HG03439 (cell line): ENCODE results near the gene RAB7A.
"Not testable (repeated sequence)": the region's sequence is repeated elsewhere in the genome, so short reads cannot be mapped to it uniquely, and the experiment has no call there.

Source experiments
- ATAC-seq: cut with Tn5 transposase; IDR thresholded peaks from one replicate; pipeline ENCODE4 v1.9.1; 2021; ENCODE audit warnings: mild to moderate bottlenecking, moderate library complexity; ENCODE audit not compliant: unreplicated experiment

The RAB7A gene

DNA sequence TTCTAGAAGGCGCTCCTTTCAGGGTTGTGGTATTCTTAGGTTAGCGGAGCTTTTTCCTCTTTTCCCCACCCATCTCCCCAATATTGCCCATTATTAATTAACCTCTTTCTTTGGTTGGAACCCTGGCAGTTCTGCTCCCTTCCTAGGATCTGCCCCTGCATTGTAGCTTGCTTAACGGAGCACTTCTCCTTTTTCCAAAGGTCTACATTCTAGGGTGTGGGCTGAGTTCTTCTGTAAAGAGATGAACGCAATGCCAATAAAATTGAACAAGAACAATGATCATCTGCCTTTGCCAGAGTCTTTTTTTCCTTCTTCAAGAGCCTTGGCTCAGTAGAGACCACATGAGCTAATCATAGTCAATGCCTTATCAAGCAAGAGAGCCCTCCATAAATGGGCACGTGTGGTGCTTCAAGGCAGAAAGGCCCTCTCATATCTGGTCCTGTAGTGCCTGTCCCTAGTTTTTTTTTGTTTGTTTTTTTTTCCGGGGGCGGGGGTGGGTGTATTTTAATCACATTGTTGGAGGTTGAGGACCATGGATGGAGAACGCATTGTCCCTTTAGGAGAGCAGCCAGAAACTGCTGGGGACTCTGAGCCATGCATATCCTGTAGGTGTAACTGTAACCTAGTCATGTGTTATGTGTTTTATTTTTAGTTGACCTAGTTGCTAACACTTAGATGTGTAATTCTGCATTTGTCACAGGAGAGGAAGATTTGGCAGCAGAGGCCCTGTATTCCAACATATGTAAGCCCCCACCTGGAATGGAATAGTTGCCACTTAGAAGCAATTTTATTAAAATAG, 88.7 kb downstream of the RAB7A start:
- ATAC-seq = no peak

DNA sequence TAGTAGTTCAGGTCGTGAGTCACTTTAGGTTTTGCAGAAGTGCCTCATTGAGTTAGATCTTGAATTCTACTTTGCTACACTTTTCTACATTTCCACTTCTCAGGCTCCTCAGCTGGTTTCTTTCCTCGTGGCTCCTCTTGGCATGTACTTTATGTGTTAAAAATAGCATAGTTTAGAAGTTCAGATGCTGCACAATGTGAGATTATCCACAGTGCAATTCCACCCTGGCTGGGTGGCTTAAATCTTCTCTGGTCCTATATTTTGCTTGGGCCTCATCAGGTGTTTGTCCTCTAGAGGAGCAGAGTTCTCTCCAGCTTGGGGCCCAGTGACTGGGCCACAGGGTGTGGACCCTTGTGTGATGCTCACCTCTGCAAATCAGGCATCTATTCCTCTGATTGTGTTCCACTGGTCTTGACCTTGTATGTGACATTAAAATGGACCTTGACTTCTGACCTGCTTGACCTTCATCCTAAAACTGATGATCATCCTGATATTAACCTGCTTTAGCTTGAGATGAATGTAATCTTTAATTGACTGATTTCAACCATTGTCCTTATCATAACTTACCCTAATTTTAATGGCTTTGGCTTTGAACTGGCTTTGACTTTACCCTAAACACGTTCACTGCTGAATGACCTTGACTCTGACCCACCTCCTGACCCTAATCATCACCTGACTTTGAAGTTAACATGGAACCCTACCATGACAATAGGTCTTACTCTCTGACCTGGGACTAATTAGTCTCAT, 89.5 kb downstream of the RAB7A start:
- no peak for ATAC-seq

DNA sequence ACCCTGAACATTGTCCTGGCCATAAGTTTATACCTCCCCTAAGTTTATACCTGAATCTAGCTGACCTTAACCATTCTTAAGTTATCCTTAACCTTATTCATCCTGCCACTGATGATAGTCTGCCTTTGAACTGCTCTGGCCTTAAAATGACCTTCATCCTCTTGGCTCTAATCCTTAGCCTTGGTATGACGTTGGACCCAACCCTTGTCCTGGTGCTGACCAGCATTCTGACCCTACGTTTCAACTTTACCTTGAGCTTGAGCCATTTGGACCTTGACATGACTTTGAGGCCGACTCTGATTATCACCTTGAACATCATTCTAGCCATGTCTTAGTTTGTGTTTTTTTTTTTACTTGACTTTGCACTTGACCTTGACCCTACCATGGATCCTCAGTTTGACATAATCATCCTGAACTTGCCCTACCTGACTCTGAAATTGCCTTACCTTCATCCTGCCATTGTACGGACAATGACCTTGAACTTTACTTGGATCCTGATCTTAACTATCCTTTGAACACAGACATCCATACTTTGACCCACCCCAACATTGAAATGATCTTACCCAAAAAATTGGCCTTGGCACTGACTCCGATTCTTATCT, 92.3 kb downstream of the RAB7A start:
- no peak for ATAC-seq

DNA sequence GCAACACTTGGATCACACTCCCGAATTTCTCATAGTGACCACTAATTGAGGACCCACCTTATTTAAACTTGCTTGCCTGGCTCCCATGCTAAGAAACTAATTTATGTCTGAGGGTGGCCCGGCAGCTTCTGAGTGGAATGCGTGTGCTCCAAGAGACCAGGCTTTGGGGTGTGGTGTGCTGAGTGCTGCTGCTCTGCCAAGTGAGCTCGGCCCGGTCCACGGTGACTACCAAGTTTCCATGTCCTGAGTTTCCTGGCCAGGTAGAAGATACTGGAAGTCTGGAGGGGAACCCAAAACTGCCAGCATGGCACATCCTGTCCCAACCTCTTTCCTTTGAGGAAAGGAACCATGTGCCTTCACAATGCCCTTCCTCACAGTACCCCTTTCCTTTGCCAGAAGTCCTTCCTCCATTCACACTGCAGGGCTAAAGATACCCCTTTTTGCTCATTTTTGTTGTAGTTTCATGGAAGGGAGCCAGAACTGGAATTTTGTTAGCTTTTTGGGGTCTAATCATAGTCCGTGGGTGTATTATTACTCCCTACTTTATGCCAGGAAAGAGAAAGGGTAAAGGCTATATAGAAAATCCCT, 94.4 kb downstream of the RAB7A start:
- no peak for ATAC-seq

DNA sequence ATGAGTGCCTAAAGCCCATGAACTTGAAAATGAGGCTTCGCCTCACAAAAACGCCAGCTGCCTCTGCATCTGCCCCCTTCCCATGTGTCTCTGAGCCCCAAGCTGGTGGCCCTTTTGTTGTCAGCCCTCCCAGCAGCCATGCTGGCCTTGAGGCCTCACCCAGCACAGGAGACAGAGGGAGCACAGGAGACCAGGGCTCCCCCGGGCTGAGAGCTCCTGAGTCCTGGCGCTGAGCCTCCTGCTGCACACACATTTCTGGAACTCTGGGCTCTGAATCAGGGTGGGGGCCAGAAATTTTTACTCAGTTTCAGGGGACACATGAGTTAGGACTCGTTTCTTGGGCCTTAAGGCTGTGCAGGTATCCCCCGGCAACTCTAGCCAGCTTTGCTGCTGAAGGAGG, 97.0 kb downstream of the RAB7A start:
- ATAC-seq = no peak

DNA sequence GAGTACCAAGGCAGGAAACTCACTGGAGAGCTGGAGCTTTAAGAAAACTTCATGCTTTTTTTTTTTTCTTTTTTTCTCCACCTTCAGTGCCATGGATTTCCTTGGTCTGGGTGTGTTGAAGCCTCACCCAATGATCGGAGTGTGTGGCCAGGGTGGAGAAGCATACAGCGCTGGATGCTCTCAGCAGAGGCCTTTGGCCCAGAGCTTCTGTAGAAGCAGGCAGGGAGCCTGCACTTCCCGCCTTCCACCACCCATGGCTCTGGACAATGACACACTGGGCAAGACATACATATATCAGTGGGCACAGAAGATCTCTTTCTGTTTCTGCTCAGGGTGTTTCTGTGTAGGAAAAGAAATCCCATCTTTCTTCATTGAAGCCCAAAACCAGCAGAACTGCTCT, 97.6 kb downstream of the RAB7A start:
- ATAC-seq = no peak

DNA sequence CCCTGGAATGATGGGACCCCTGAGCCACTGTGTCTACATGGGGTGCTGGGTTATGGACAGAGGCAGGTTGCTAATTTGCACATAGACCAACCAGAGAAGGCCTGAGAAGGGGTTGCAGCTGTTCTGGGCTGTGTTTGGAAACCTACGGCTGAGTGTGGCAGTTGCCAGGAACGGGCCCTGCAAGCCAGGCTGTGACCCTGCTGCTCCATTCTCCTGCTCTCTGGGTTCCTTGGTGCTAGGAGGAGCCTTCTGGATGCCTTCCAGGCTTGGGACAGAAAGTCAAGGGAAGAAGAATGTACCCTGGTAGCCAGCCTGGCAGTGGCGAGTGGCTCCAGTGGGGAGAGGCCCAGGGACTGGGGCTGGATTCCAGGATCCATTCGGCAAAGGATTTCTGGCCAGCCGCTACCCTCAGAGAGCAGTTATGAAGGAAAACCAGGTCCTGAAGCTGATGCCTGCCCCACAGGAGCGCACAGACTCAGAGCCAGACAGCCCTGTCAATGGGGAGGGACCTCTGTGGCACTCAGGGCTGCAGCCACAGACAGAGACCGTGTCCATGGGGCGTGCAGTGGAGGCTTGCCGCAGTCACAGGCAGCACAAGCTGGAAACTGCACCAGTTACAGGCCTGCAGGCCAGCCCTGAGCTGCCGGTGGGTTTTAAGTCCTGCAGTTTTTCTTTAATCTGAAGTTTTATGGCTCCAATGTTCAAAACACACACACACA, 98.3 kb downstream of the RAB7A start:
- ATAC-seq = no peak

DNA sequence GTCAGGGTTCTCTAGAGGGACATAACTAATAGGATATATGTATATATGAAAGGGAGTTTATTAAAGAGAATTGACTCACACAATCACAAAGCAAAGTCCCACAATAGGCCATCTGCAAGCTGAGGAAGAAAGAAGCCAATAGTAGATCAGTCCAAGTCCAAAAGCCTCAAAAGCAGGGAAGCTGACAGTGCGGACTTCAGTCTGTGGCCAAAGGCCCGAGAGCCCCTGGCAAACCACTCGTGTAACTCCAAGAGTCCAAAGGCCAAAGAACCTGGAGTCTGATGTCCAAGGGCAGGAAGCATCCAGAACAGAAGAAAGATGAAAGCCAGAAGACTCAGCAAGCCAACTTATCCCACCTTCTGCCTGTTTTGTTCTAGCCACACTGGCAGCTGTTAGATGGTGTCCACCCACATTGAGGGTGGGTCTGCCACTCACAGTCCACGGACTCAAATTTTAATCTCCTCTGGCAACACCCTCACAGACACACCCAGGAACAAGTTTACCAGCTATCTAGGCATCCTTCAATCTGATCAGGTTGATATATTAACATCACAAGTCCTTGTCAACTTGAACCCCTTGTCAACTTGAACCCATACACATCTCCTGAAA, 99.2 kb downstream of the RAB7A start:
- no peak for ATAC-seq

DNA sequence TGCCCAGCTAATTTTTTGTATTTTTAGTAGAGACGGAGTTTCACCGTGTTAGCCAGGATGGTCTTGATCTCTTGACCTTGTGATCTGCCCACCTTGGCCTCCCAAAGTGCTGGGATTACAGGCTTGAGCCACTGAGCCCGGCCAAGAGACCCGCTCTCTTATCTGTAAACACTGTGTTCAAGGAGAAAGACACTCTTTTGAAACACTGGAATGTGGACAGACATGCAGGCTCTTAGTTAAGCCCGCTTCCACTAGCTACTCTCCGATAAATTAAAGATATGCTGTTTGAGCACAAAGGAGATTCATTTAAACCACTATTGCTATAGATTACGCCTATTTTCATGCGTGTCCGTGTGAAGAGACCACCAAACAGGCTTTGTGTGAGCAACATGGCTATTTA, 103.1 kb downstream of the RAB7A start:
- ATAC-seq = not testable (repeated sequence)

DNA sequence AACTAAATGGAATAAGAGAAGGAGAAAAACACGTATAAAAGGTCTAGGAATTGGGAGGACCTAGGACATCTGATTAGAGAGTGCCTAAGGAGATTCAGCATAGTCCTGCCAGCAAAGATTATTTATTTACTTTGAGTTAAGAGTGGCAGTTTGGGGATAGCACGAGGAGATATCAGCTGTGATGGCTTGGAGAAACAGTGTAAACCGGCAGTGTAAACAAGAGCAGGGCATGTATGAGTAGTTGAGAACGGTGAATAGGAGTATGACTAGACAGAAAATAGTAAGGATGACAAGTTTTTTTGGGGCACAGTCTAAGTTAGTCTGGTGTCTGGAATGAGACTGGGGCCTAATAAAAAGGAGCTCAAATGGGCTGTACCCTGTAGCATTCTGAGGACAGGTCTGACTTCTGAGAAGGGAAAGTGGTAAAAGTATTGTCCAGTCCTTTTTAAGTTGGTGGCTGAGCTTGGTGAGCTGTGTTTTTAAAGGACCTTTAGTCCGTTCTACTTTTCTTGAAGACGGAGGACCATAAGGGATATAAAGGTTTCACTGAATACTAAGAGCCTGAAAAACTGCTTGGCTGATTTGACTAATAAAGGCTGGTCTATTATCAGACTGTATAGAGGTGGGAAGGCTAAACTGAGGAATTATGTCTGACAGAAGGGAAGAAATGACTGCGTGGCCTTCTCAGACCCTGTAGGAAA, 104.1 kb downstream of the RAB7A start:
- ATAC-seq = not testable (repeated sequence)

DNA sequence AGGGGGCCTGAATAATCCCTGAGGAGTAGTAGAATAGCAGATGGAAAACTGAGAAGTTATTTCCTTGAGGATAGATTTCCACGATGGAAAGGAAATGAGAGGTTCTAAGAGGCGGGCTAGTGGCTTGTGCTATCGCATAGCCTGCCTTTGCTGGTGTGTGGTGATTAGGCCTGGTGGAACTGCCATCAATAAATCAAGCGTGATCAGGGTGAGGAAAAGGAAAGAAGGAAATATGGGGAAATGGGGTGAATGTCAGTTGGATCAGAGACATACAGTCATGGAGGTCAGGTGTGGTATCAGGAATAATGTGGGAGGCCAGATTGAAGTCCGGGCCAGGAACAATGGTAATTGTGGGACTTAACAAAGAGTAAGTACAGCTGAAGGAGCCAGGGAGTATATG, 104.8 kb downstream of the RAB7A start:
- not testable (repeated sequence) for ATAC-seq

DNA sequence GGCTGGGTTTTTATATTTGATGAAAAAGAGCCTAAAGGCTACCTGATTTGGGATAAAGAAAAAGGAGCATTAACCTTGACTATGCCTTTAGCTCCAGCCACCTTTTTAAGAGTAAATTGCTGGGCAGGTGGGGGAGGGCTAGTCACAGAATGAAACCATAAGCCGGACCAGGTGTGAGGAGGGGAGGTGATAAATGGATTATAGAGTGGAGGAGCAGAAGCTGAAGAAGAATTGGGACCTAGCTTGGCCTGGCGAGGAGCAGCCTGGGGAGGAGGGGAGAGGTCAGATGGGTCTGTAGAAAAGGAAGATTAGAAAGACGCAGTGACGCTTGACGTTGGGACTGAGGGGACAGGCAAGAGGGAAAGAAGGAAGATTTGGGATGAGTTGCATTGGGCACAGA, 107.0 kb downstream of the RAB7A start:
- ATAC-seq = not testable (repeated sequence)

DNA sequence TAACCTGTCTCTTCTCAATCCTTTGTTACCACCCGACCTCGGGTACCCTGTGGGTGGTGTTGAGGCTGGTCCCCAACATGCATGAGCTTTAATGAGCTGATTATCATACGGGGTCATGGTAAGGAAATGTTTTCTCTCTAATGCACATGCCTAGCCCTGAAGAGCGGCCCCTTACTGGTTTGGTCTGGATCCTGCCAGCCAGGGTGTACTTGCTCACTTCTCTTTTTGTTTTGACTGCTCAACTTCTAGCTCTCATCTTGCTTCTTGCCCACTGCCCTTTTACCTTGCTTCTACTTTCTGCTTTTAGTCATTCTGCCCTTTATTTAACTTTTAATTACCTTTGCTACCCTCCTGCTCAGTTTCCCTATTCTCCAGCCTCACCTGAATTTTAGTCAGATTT, 109.1 kb downstream of the RAB7A start:
- no peak for ATAC-seq

DNA sequence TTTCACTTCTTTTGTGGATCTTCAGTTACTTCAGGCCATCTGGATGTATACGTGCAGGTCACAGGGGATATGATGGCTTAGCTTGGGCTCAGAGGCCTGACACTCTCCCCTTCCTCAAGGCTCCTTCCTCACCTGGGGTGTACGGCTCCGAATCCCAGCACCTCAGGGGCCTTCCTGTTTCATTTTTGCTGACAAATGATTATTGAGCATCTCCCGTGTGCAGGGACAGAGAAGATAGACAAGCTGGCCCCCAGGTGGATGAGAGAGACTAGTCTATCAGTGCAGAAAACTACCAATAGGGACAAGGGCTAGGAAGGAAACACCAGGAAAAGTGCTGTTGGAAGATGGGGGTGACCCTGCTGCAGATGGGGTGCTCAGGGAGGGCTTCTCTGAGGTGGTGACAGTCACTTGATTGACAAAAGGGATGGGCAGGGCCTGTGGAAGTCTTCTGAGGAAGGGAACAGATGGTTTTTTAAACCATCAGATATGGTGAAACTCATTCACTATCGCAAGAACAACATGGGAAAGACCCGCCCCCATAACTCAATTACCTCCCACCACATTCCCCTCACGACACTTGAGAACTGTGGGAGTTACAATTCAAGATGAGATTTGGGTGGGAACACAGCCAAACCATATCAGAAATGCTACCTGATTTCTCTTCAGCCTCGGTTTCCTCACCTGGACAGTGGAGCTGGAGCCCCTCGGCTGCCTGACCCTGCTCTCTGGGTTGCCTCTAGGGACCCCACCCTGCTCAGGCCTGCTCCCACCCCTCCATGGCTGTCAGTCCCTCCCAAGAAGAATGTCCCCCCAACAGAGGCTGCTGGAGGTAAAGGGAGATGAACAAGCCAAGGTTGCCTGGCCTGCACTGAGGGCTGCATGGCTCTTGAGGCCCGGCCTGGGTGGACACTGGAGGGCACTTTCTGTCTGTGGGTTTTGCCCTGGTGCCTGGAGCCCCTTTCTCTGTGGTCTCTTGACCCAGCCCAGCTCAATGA, 116.2 kb downstream of the RAB7A start:
- ATAC-seq = no peak

DNA sequence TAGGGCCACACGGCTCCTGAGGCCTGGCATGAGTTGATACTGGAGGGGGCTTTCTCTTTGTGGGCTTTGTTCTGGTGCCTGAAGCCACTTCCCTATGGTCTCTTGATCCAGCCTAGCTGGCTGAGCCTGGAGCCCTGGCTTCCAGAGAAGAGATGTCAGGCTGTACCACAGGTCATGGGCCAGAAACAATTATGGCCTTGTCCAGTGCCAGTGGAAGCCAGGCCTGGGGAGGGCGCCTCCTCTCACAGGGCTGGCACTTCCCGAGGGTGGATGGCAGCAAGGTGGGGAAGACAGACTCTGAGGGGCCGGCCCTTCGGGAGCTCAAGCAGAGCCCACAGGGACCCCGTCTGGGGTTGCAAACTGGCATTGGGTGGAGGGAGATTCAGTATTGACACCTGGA, 118.5 kb downstream of the RAB7A start:
- ATAC-seq = no peak

DNA sequence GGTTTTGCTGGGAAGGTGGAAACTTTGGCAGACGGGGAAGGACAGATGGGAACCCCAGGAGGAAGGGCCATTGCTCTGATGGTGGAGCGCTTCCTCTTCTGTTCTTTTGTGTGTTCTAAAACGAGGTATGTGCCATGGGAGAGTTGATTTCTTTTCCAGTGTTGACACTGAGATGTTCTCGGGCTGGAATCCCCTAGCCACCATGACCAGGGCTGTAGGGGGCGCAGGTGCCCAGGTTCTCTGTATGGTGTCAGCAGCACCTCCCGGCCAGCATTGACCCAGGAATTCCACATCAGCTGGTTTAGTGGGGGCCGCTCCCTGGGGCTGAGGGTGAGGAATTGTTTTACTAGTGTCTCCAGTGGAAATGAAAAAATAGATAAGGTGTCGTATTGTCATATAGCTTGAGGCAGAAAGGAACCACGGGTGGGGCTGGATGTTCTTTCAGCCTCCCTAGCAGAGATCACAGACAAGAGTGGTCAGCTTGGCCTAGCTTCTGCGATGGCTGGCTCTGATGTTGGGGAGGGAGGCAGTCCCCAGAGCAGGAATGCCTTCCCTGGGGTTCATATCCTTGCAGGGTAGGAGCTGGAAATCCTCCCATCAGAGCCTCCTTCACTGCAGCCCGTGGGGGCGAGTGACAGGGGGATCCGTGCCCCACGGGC, 119.3 kb downstream of the RAB7A start:
- no peak for ATAC-seq

DNA sequence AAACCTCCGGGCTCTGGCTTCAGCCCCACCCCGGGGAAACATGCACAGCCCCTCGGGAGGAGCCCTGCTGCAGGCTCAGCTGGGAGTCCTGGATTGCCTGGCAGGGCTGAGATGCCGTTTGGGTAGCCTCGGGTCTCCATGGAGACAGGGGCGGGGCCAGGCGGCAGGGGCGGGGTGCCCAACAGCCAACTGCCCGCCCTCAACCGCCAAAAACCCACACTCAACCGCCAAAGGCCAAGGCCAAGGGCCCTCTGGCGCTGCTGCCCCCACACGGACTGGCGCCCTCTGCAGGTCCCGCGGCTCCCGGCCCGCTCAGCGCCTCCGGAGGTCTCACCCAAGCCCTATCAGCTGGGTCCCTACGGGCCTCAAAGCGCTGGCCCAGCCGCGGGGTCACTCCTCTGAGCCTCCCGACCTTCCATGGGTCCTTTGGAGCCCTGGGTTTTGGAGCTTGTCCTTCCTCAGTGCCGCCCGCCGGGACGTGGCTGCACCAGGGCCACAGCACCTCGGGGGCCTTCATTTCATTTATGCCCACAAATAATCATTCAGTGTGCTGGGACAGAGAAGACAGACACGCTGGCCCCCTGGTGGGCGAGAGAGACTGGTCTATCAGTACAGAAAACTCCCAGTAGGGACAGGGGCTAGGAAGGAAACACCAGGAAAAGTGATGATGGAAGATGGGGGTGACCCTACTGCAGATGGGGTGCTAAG, 119.9 kb downstream of the RAB7A start:
- peak; percentile 72 for ATAC-seq

DNA sequence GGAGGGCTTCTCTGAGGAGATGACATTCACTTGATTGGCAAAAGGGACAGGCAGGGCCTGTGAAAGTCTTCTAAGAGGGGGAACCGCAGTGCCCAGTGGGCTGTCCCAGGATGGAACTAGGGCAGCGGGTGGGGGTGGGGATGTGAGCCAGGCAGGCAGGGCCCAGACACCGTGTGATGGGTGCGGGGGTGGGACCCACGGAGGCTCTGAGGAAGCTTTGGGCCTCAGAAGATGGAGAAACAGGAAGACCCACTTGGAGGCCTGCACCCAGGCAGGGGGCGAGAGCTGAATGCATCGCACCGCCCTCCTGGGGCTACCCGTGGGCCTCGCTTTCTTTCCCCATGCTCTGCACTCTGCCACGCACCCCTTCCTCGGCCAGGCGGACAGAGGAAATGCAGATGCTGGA, 120.5 kb downstream of the RAB7A start:
- no peak for ATAC-seq
